ENCODE measurements around the gene C16orf87.

The C16orf87 gene

GRCh38 chr16:46751381-46751780 lies 79.6 kb downstream of the C16orf87 start:
- DNase-seq: no peak

GRCh38 chr16:46748775-46749705 lies 81.9 kb downstream of the C16orf87 start:
- DNase-seq: no peak

DNA sequence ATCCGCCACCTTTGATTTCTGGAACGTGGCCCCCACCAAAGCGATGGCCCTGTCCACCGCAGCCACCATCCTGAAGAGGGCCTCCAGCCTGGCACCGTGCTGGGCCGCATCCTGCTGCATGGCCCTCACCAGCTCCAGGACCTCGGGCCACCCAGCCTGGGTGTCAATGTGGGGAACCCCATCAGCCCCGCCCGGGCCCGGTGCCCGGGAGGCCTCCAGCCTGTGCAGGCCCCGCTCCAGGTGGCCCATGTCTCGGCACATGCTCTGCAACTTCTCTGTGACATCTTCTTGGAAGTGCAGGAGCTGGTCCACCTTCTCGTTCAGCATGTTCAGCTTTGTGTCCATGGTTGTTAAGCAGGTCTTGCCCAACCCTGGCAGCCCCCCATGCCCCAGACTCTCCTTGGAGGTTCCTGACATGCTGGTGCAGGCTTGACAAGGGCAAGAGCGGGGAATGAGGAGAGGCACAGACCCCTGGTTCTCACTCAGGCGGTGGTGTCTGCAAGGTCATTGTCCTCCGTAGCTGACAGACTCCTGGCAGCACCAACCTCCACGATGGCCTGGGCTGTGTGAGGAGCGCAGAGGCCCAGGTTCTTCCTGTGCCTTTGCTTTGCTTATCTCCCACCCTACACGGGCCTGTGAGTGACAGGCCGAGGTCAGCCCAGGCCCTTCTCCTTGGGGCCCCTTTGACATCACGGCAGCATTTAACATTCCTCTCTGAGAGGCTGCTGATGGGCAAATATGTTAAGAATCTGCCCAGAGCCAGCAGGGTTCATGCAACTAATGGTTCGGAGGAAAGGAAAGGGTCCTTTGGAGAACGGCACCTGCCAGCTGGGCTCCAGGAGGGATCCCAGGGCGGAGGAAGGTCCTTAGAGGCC lies 83.0 kb downstream of the C16orf87 start, which contains the start of gene MYLK3:
Gene MYLK3, minus strand, starts transcription at position 568 of the 875 bp plus-strand sequence. Its CDS starts 151 bp downstream, at position 417.
- no peak for DNase-seq

DNA sequence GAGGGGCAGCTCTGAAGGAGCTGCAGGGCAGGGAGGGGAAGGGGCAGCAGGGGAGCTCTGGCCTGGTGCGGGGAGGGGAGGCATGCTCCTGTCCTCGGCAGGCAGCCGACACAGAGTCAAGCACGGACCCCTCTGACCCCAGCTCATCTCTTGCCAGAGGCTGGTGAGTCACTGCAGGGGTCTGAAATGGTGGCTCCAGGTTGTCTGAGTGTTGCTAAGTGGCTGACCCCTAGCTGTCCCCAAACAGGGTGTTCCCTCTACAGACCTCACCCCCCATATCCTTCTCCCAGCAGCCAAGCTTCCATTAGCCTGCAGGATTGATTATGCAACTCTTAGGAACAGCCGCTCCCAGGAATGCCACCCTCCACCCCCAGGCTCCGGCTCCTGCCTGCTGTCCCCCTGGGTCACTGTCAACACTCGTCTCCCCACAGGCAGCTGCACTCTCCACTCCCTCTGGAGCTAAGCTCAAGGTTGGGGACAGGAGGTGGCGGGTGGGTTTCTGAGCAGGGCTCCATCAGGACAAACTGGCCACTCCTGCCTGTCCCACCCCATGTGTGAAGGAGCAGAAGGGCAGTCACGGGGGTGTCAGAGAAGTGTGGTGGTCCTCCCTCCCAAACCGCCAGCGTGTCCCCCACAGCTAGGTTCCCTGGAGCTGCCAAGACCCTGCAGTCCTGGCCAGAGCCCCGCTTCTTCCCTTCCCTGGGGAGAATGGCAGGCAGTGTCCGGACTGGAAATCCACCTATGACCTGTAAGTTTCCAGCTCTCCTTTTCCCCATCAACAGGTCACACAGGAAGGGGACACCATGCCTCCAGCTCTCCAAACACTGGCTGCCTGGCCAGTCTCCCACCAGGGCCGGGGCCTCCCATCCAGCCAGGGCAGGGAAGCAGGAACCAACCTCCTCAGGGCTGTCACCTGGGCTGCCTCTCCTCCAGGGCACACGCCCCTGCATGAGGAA lies 83.9 kb downstream of the C16orf87 start:
- DNase-seq: no peak
